ENCODE results near the gene KLHL15.

The KLHL15 gene

GRCh38 chrX:23945206-23945605 is 81.8 kb downstream of the KLHL15 start:
- no peak for DNase-seq

GRCh38 chrX:23944234-23944633 is 82.8 kb downstream of the KLHL15 start:
- no peak for DNase-seq

DNA sequence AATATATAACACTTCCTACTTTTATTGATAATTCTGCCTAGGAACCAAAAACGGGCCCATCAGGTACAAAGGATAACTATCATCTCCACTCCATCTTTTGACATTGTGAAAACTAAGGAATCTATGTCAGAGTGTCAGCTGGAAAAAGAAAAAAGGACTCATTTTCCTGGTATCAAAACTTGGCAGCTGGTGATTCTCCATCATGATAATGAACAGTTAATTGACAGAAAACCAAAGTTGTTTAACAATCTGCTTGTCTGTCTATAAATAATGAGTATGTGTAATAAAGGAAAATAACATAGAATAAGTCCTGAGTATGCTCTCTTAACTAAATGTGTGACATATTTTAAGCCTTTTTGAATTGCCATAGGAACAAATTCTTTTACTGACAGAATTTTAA is 87.8 kb downstream of the KLHL15 start:
- DNase-seq = no peak

DNA sequence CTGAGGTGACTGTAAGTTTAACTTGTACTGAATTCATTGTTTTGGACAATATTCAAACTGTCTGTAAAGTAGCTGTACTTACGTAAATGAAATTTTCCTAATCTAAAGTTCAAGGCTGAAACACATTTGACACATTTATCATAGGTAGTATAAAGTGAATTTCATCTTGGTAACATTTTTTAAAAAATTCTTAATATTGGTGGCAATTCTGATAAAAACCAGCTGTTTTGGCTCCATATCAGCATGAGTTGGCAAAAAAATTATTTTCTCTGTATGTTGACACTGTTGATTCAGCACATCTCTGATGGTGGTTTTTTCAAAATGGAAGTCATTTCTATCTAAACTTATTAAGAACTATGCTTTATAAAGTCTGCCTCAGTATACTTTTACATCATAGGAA is 88.3 kb downstream of the KLHL15 start:
- DNase-seq = no peak

DNA sequence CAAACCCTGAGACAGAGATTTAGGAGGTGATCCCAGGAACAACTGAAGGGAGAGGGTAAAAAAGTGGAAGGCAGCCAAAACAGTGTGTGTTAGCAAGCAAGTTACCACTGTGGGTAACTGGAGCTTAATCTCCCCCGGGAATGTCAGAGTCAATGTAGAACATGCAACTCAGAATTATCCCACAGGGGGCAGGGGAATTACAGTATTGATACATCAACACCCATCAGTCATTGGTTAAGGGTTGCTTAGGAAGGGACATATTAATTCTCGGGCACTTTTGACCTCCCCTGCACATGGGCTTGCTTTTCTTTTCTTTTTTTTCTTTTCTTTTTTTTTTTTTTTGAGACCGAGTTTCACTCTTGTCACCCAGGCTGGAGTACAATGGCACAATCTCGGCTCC is 89.9 kb downstream of the KLHL15 start:
- DNase-seq = no peak

DNA sequence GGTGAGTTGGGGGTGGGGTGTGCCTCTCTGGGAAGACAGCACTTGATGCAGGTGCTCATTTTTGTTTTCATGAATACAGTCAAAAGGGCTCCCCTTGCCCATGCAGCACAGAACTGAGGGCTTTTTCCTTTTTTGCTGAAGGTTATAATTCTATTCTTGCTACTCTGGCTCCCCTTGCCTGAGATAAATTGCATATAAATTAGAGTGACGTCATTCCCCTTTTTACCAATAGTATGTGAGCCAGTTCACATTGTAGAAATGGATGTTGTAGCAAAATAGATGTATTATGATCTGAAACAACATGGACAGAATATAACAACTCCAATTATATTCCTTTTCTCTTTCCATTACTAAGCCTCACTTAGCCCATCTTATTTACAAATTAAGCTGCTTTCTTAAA is 90.8 kb downstream of the KLHL15 start:
- no peak for DNase-seq

DNA sequence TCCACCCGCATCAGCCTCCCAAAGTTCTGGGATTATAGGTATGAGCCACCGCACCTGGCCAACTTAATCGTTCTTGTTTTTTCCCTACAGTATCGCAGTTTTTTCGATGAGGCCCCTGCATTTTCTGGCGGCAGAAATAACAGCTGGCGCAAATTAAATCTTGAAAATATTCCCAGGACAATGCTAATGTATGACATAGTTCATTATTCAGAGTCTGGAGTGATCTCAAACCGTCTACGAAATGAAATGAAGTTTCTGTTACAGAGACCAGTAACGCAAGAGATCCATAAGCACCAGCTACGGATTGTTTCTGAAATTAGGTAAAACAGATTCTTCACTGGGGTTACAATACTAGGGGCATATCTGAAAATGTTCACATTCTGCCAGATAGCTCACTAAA is 91.9 kb downstream of the KLHL15 start:
- no peak for DNase-seq

Measured in NCI-H446 treated with DMSO at 0.1 percent for 48 hours (cell line).